GM19395 (cell line): ENCODE results near the gene PHACTR3.

Experiments used
- ATAC-seq: cut with Tn5 transposase; IDR thresholded peaks from one replicate; pipeline ENCODE4 v1.9.1; 2021; ENCODE audit warnings: mild to moderate bottlenecking, moderate library complexity; ENCODE audit not compliant: unreplicated experiment

Gene PHACTR3

GRCh38 chr20:59688356-59688755 is 84.0 kb downstream of the PHACTR3 start:
- no peak for ATAC-seq

- ATAC-seq: no peak
Observed at GRCh38 chr20:59688999-59689398, 84.7 kb downstream of the PHACTR3 start.

GRCh38 chr20:59690101-59690500 is 85.8 kb downstream of the PHACTR3 start:
- ATAC-seq: no peak

GRCh38 chr20:59690976-59691375 is 86.6 kb downstream of the PHACTR3 start:
- ATAC-seq: no peak

GRCh38 chr20:59692139-59692538 is 87.8 kb downstream of the PHACTR3 start:
- no peak for ATAC-seq

- ATAC-seq: no peak
Observed at GRCh38 chr20:59693587-59693986, 89.2 kb downstream of the PHACTR3 start.

- ATAC-seq: no peak
Observed at GRCh38 chr20:59696476-59696875, 92.1 kb downstream of the PHACTR3 start.

GRCh38 chr20:59697068-59697467 is 92.7 kb downstream of the PHACTR3 start:
- no peak for ATAC-seq

GRCh38 chr20:59698598-59698997 is 94.3 kb downstream of the PHACTR3 start:
- no peak for ATAC-seq

- ATAC-seq: no peak
Observed at GRCh38 chr20:59701236-59701635, 96.9 kb downstream of the PHACTR3 start.

- ATAC-seq: no peak
Observed at GRCh38 chr20:59703046-59703445, 98.7 kb downstream of the PHACTR3 start.

- no peak for ATAC-seq
Observed at GRCh38 chr20:59705651-59706399, 101.5 kb downstream of the PHACTR3 start.

- ATAC-seq: no peak
Observed at GRCh38 chr20:59706400-59706693, 102.0 kb downstream of the PHACTR3 start.

GRCh38 chr20:59708326-59708725 is 104.0 kb downstream of the PHACTR3 start:
- ATAC-seq: no peak

GRCh38 chr20:59709636-59710035 is 105.3 kb downstream of the PHACTR3 start:
- ATAC-seq: no peak

GRCh38 chr20:59718071-59718470 is 113.7 kb downstream of the PHACTR3 start:
- no peak for ATAC-seq

- no peak for ATAC-seq
Observed at GRCh38 chr20:59718751-59719150, 114.4 kb downstream of the PHACTR3 start.

- ATAC-seq: no peak
Observed at GRCh38 chr20:59720013-59720412, 115.7 kb downstream of the PHACTR3 start.

- no peak for ATAC-seq
Observed at GRCh38 chr20:59721386-59721785, 117.0 kb downstream of the PHACTR3 start.

- ATAC-seq: no peak
Observed at GRCh38 chr20:59723108-59723500, 118.8 kb downstream of the PHACTR3 start.

- no peak for ATAC-seq
Observed at GRCh38 chr20:59723607-59724456, 119.5 kb downstream of the PHACTR3 start.
